ENCODE data around the gene CLEC16A.

DNA sequence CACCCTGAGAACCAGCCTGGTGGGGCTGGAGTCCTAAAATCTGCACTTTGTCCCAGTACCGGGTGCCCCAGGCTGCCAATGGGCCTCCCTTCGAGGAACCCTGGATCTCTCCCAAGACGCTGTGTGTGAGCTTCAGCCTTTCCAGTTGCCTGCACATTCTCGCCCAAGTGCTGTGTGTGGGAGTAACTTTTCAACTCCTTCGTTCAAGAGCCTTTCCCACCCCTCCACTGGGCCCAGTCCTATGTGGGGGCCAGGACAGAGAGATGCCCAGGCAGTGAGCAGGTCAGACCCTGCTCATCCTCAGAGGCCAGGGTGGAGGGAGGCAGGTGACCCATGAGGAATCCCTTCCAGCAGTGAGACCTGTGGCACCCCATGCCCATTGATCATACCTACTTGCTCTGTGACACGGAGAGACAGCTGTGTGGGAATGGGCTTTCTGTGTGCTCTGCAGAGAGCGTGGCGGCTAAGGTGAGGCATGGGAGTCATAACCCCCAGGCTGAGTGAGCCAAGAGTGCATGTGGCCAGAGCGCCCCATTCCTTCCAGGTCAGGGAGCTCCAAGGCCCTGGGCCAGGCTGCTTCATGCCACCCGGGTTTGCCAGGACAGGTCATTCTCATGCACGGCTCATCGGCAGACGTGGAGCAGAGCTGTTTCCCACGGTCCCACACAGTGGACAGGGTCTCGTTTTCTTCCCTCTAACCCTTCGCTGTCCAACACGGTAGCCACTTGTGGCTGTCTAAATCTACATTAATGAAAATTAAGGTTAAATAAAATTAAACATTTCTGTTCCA, 154.4 kb downstream of the CLEC16A start:
- TF ChIP-seq, protein P1, sequence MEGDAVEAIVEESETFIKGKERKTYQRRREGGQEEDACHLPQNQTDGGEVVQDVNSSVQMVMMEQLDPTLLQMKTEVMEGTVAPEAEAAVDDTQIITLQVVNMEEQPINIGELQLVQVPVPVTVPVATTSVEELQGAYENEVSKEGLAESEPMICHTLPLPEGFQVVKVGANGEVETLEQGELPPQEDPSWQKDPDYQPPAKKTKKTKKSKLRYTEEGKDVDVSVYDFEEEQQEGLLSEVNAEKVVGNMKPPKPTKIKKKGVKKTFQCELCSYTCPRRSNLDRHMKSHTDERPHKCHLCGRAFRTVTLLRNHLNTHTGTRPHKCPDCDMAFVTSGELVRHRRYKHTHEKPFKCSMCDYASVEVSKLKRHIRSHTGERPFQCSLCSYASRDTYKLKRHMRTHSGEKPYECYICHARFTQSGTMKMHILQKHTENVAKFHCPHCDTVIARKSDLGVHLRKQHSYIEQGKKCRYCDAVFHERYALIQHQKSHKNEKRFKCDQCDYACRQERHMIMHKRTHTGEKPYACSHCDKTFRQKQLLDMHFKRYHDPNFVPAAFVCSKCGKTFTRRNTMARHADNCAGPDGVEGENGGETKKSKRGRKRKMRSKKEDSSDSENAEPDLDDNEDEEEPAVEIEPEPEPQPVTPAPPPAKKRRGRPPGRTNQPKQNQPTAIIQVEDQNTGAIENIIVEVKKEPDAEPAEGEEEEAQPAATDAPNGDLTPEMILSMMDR (IDR thresholded peaks at IDR 0.05): no peak
- no peak for TF ChIP-seq POLR2A (IDR thresholded peaks at IDR 0.05)
- TF ChIP-seq POLR2AphosphoS5 (IDR thresholded peaks at IDR 0.05): no peak
- TF ChIP-seq EP300 (IDR thresholded peaks at IDR 0.05; ENCODE audit: low read depth): no peak

Measured in transverse colon (tissue), 4 donors.